NCI-H1436 treated with DMSO at 0.1 percent for 48 hours (cell line): ENCODE measurements around the gene ETV6.
A peak's percentile ranks its signal among the peaks of the same experiment; 100 is the strongest.
"Not testable (repeated sequence)": the region's sequence is repeated elsewhere in the genome, so short reads cannot be mapped to it uniquely, and the experiment has no call there.

Source experiments
- DNase-seq: peaks from one replicate; lab custom pipeline; 2025; lab: John Stamatoyannopoulos, UW

Gene ETV6

DNA sequence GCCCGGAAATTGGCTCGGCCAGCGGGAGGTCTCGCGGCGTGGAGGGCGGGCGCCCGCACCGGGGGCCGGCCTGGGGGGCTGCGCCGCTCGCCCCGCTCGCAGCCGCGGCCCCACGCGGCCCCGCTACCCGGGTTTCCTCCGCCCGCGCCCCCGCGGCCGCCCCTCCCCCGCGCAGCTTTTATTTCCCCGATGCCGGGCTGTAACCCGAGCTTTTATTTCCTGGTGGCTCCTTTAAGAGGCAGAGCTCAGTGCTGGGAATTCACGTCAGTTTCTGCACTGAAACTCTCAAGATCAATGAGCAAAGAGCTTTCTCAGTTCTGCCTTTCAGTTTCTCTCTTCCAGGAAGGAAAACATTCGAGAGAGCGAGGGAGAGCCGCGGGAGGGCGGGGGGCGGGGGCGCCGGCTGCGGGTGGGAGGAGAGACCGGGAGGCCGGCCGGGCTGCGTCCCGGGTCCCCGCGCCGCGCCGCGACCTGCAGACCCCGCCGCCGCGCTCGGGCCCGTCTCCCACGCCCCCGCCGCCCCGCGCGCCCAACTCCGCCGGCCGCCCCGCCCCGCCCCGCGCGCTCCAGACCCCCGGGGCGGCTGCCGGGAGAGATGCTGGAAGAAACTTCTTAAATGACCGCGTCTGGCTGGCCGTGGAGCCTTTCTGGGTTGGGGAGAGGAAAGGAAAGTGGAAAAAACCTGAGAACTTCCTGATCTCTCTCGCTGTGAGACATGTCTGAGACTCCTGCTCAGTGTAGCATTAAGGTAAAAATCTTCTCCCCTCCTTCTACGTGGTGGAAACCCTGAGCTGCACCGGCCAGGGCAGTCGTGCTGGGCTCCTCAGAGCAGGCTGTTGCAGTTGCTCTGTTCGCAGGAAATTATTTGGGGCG, at the start of gene ETV6:
Gene ETV6 (plus strand): TSS at position 262 of the 873 bp plus-strand sequence. CDS start 454 bp downstream, at position 716.
- DNase-seq = peak; percentile 60

DNA sequence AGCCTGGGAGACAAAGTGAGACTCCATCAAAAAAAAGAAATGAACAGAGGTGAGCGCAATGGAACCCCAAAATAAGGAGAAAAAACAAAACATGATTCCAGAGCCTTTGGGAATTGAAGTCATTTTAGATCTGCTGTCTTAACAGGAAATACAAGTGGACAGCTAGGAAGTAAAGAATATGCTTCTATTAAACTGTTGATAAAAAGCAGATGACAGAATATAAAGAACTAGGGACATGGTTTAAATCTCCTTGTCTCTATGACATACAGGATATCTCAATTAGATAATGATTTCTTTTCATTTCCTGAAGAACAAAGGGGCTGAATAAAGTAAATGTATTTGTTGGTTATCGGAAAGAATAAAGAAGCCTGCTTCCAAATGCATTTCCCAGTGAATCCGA, 49.3 kb upstream of the ETV6 start:
- DNase-seq = no peak

DNA sequence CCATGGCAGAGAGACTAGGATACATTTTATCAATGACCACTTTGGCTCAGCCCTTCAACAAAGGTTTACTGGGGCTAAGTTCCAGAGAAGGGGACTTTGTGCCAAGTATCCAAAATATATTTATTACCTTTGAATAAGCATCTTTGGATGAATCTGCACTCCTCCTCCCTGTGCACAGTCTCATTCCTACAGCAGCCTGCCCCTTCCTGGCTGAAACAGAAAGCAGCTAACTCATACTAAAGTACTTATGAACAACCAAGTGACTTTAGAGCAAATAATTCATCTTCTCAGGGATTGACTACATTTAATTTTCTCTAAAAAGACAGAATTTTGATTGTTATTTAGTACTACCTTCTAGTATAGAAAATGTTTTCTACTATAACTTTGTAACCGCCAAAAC, 47.8 kb upstream of the ETV6 start:
- DNase-seq = no peak

DNA sequence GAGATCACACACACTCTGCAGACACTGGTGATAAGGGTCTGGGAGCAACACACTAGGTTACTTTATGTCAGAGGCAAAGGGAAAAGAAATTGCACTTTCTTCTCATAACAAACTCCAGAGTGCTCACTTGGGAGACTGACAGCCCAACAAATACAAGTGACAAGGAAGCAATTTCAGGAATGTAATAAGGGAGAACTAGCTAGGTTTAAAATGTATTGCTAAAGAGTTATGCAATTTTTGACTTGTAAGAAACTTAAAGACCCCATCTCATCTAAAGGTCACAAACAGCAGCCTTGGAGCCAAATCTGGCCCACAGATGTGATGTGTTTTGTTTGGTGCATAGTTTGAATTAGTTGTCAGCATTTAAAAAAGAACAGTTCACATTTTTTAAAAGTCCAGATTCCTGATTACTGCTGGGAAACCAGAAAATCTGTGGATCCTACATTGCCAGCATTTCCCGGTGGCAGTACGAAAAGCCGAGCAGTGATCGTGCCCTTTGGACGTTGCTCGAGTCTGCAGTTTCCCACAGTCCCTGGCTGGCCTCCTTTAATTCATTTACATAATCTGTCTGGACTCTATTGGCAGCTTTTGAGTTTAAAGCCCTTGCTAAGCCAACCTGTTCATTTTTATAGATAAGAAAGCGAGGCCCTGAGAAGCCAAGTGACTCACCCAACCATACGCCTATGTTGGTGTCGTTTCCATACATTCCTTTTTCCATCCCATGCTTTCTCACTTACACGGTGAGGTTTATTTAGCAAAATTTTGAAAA, 42.0 kb upstream of the ETV6 start:
- DNase-seq = no peak

DNA sequence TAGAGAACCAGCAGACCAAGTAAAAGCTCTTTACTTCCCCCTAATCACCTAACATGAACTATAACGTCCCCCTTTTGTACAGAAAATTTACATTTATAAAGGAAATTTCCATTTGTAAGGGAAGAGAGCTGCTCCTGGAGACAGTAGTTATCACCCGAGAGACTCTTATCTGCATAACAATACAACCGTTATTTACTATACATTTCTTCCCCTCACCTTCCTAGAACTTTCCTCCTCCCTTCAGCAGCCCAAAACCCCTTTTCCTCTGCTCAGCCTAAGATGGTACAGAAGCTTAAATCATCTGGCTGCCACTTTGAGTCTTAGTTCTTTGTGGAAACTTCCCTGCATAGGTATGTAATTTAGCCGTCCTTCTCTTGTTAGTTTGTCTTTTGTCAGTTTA, 40.4 kb upstream of the ETV6 start:
- DNase-seq = no peak

DNA sequence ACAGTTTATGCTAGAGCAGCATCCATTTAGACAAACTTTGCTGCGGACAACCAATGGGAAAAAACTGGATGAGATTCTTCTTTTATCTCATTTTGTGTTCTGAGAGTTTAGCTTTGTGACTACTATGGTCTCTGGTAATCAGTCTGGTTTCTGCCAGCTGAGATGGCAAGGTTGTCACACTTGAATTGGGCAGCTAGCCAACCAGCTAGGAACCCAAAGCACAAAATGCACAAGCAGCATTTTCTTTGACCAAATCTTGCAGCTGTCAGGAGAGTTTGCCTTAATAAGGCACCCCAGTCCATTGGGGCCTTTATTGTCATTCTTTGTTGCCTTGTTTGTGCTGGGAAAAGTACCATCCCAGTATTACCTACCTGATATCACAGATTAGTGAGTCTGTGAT, 34.0 kb upstream of the ETV6 start:
- no peak for DNase-seq

DNA sequence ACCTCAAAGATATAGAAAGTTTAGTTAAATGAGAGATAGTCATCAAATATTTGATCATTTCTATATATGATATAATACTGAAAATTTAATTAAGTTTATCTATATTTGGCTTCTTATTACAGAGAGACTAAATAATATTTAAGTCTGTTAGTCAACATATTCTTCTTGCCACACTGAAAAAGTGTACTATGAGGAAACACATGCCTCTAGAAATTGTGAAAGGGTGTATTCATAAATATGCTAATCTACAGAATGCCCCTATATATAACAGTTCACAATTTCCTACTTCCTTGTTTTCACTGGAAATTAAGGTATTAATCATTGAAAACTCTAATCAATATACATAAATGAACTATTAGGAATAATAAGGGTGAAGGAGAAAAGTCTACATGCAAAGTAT, 31.4 kb upstream of the ETV6 start:
- no peak for DNase-seq

DNA sequence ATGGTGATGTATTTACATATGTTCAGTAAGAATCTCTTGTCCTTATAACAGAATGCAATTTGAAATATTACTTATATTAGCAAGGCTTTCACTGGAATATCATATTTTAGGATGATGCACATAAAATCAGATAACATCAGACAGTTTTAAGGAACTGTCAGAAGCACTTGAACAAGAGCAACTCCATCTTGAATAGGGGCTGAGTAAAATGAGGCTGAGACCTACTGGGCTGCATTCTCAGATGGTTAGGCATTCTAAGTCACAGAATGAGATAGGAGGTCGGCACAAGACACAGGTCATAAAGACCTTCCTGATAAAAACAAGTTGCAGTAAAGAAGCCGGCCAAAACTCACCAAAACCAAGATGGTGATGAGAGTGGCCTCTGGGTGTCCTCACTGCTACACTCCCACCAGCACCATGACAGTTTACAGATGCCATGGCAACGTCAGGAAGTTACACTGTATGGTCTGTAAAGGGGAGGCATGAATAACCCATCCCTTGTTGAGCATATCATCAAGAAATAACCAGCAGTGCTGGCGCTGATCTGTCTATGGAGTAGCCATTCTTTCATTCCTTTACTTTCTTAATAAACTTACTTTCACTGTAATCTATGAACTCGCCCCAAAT, 27.6 kb upstream of the ETV6 start:
- no peak for DNase-seq

DNA sequence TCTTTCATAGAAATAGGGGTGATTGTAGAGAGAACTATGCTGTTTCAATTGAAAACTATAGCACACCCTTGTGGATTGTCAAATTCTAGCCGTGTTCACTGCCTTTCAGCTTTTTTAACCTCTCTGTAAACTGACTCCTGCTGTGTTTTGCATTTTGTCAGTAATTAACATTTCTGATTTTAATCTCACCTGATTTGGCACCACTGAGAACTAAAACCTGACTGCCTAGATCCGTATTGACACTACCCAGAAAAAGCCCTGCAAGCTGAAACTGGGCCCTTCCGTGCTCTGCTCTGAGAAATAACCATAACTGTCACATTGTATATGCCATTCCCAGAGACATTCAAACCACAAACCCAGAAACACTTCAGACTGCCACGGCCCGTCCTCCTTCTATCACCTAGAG, 26.6 kb upstream of the ETV6 start:
- no peak for DNase-seq

DNA sequence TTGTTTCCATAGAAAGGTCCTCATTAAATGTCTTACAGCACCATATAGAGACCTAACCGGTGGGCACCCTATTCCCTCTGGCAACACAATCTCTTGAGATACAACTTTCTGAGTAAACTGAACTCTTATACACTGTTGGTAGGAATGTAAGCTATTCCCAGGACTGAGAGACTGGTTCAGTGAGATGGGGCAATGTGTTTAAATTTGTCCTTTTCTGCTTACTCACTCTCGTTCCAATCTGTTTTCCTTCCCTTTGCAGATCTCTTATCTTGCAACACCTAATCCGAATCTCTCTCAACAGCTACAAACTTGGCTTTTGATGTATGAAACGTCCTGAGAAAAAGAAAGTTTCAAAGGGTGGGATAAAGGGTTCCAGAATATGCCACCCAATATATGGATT, 26.1 kb upstream of the ETV6 start:
- no peak for DNase-seq

DNA sequence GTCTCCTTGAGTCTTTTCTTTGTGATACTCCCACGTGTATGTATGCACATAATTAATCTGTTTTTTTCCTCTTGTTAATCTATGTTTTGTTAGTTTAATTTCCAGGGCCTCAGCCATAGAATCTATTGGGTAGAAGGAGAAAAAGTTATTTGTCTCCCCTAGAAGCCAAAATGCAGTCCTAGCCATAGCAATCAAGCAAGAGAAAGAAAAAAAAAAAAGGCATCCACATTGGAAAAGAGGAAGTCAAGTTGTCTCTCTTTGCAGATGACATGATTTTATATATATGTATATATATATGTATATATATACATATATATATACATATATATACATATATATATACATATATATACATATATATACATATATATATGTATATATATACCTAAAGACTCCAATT, 25.4 kb upstream of the ETV6 start:
- no peak for DNase-seq

DNA sequence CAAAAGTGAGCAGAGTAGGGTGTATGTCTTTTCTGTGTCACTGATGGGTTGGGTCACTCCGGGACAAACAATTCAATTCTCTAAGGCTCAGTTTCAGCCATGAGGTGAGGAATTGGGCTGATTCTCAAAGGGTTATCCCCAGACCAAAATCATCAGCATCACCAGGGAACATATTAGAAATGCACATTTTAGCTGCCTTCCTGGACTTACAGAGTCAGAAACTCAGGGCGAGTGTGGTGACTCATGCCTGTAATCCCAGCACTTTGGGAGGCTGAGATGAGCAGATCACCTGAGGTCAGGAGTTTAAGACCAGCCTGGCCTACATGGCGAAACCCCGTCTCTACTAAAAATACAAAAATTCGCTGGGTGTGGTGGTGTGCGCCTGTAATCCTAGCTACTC, 21.8 kb upstream of the ETV6 start:
- not testable (repeated sequence) for DNase-seq

DNA sequence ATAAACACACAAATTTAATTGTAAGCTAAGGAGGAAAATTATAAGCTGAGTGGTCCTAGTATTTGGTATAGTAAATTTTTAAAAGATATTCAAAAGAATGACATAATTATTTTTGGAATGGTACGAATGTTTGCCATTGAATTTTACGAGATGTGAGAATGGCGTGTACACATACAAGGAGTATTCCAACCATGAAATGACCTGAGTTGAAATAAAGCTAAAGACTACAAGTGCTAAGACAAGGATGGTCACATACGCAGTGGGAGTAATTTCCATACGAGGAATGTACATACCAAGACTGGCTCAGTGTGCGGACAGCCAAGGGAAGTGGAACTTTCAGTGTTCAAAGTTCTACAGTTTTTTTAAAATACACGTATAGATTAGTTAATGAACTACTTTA, 21.1 kb upstream of the ETV6 start:
- DNase-seq = no peak

DNA sequence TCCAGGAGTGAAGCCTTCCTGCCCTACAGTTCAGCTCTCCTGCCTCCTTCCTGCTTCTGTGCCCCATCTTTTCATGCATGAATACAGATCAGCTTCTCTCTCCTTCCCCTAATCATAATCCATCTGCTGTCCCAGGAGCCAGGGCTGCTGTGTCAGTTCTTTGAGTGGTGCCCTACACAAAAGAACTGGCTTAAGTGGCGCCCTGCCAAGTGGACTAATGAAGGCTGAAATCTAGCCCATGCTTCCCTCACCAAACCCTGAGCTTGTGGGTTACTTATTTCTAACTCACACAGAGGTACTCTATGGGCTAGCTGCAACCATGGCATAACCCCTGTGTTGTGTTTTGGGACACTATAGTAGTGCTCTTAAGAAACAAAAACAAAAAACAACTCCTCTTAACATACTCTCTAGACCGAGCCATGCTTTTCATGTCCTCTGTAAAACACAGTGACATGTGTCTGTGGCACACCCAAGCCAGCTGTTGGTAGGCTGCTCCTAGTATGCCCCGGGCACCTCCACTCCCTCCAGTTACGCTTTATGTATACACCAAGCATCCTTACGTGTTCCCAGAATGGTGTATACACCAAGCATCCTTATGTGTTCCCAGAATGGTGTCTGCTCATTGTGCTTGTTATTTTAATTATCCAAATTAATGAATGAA, 19.3 kb upstream of the ETV6 start:
- DNase-seq = no peak

DNA sequence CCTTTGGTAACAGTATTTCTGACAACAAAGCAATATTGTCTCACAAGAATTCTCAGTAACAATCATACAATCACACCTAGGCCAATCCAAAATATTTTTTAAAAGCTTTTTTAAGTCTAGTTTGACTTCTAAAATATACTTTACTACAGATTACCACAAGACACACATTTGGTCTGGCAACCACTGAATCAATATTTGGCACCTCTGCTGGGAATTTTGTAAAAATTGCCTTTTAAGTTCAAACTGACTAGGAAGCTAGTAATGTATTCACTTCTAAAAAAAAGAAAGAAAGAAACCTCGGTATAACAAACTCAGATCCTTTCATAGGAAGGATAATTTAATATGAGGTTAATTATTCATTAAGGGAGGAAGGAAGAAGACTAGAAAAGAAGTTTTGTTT, 18.2 kb upstream of the ETV6 start:
- DNase-seq = no peak

DNA sequence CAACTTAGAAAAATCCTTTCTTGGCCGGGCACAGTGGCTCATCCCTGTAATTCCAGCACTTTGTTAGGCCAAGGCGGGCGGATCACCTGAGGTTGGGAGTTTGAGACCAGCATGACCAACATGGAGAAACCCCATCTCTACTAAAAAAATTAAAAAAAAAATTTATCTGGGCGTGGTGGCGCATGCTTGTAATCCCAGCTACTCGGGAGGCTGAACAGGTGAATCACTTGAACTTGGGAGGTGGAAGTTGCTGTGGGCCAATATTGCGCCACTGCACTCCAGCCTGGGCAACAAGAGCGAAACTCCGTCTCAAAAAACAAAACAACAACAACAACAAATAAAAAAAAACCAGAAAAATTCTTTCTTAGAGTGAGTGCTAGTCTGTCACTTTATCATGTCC, 17.6 kb upstream of the ETV6 start:
- DNase-seq = not testable (repeated sequence)

DNA sequence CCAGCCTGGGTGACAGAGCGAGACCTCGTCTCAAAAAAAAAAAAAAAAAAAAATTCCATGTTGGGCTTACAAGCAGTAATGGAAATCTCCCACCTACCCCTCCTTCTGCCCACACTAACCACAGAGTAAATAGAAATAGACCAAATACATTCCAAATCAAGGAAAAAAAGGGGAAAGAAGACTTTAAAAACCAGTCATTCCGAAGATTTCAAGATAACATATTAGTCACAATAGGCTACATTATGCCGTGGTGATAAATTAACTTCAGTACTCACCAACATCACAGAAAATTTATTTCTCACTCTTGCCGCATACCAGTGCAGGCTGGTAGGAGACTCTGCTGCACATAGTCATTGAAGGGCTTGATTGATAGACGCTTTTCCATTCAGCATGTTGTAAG, 15.5 kb upstream of the ETV6 start:
- no peak for DNase-seq

DNA sequence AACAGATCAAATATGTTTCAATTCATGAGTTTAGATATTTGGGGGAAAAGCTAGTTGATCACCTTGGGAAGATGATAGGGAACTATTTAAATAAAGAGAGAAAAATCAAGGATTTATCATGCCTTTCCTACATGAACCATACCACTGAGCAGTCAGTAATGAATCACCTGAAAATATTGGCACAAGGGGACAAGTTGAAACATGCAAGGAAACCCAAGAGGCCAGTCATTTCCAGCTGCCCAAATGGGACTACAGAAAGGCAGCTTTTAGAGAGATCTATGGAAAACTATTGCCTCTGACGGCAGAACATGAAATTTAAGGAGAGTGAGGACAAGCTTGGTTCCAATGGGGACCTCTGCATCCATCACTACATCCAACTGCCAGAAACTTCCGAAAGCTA, 14.1 kb upstream of the ETV6 start:
- no peak for DNase-seq

DNA sequence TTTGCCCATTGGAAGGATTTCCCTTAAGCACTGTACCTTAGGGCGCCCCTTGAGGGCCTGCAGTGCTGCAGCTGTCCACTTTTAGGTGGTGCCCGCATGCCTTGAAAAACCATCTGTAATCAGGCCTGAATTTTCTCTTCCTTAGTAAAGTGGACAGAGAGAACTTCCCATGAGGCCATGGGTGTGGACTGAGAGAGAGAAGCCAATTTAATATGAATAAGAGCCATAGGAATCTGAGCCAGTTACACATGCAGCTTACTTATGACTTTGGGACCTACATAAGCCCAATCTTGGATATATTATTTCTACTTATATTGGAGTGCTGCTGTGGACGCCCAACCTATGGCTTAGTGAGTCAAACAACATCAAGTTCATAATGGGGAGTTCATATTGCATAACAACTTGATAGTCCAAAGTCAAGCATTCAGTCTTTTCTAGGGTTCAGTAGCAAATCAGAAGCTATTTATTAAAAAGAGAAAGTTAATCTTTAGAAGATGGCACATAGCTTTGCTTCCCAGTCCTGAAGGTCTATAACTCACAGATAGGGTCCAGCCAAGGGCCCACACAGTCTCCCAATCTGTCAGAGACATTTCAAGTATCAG, 11.1 kb upstream of the ETV6 start:
- DNase-seq = no peak

DNA sequence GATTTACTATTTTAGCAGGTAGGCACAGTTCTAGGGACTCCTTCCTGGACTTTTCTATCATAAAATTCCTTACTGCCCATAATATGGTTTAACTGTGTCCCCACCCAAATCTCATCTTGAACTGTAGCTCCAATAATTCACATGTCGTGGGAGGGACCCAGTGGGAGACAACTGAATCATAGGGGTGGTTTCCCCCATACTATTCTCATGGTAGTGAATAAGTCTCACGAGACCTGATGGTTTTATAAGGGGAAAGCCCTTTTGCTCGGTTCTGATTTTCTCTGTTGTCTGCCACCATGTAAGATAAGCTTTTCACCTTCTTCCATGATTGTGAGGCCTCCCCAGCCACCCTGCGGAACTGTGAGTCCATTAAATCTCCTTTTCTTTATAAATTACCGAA, 10.0 kb upstream of the ETV6 start:
- DNase-seq = no peak

DNA sequence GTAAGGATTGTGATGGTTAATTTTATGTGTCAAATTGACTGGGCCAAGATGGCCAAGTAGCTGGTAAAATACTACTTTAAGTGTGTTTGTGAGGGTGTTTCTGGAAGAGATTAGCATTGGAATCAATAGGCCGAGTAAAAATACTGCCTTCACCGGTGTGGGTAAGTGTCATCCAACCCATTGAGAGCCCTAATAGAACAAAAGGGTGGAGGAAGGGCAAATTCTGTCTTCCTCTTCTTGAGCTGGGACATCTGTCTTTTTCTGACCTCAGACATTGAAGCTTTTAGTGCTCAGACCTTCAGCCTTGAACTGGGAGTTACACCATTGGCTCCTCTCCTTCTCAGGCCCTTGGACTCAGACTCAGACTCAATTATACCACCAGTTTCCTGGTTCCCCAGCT, 8.0 kb upstream of the ETV6 start:
- DNase-seq = no peak

DNA sequence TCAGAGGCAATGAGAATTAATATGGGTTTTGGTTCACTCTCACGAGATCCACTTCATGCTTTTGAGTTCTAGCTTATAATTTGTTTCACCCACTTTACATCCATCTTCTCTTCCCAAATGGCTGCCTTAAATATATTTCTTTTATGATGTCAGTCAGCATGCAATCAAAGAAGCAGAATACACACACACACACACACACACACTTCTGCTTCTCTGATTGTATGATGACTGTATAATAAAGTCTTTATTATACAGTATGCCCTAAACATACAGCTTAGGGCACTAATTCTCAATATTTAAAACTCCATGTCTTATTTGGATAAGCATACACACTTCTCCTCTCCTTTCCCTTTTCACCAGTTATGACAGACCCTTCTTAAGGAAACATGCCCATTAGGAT, 6.7 kb upstream of the ETV6 start:
- DNase-seq = no peak
